Calu3 (cell line): ENCODE results near the gene ONECUT1. TPM values are rescaled to one million over a fixed set of nuclear protein-coding genes. Genes with fewer than 3 reads are reported as not detected.
A peak's percentile ranks its signal among the peaks of the same experiment; 100 is the strongest.

Experiments used
- BruUV-seq: library from RNA; stranded (reverse); fragments of 400-500 nt; replicated peaks from 2 replicates; lab custom pipeline; 2021; lab: Mats Ljungman, UMichigan
- CTCF ChIA-PET: fragments of 300-600 bp; sonication (Branson Sonifier 250); formaldehyde crosslinking; loops from one replicate; lab custom pipeline; 2022; ENCODE audit warnings: antibody characterized with exemption; lab: Charles Lee
- DNase-seq: peaks from one replicate; pipeline ENCODE4 v3.0.0; 2022
- H3K27ac Mint-ChIP-seq: one replicate; pipeline ENCODE4 v1.8.0; 2022; ENCODE audit warnings: mixed read lengths; ENCODE audit not compliant: unreplicated experiment
- H3K27me3 Mint-ChIP-seq: one replicate; pipeline ENCODE4 v1.8.0; 2022; ENCODE audit warnings: mixed read lengths; ENCODE audit not compliant: unreplicated experiment
- H3K36me3 Mint-ChIP-seq: one replicate; pipeline ENCODE4 v1.8.0; 2022; ENCODE audit warnings: mild to moderate bottlenecking, moderate library complexity, mixed read lengths; ENCODE audit not compliant: insufficient read depth, unreplicated experiment
- H3K4me1 Mint-ChIP-seq: one replicate; pipeline ENCODE4 v1.8.0; 2022; ENCODE audit warnings: mild to moderate bottlenecking, low read depth, mixed read lengths; ENCODE audit not compliant: unreplicated experiment
- H3K4me3 Mint-ChIP-seq: one replicate; pipeline ENCODE4 v1.8.0; 2022; ENCODE audit warnings: mild to moderate bottlenecking, low read depth, moderate library complexity, mixed read lengths; ENCODE audit not compliant: unreplicated experiment
- H3K9me3 Mint-ChIP-seq: one replicate; pipeline ENCODE4 v1.8.0; 2022; ENCODE audit warnings: low read depth, mixed read lengths; ENCODE audit not compliant: unreplicated experiment
- intact Hi-C: fragments of 100-400 bp; cut with micrococcal nuclease; formaldehyde crosslinking; loops from one replicate; pipeline ENCODE4 v1.10.0; 2022; ENCODE audit not compliant: unreplicated experiment
- total RNA-seq: library from RNA; stranded (reverse); gene quantifications from 2 replicates; pipeline ENCODE4 v1.2.3, GENCODE V29; 2022
- TF ChIP-seq, protein P1 (sequence below): fragments of 200-600 bp; IDR thresholded peaks from one replicate; pipeline ENCODE4 v1.8.0; 2022; ENCODE audit warnings: antibody characterized with exemption; ENCODE audit not compliant: unreplicated experiment

The ONECUT1 gene
- total RNA-seq, 1 experiment from 2014 or later: 1.1 TPM

DNA sequence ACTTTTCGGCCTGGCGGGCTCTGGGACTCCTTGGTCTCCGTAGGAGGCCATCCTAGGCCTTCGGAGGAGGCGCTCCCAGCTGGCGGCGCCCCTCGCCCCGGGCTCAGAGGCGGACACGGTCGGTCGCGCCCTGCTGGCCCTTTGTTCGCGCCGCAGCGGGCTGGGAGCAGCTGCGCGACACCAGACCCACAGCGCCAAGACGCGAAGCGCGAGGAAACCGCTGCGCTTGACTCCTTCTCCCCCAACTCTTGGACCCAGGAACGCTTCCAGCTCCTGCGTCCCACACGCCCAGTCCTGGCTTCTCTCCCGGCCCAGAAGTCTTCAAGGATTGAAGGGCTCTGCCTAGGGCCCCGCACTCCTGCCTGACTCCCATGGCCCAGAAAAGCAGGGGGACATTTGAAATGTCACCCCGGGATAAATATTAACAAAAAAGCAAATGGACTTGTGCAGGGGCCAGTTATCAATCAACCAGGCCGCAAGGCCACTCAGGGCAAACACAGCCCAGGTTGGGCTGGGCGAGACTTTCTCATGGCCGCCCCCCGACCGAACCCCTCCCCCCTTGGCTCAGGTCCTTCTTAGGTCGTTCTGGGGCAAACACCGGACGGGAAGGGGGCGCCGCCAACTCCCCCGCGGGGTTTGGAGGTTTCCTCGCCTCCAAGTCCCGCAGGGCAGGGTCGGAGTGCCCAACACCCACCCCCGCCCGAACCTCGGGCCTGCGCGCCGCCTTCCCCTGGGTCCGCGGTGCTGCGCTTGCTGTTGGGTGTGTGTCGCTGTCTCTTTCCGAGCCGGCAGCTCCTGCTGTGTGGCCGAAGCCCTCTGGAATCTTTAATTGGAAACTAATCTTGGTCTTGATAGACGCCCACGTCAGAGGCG, 5.1 kb downstream of the ONECUT1 start:
- Mint-ChIP-seq H3K4me3 (peak overlapping the region; percentile 64), H3K27me3 (peaks cover 52% of the 10 kb centered on the region), H3K36me3 (peaks cover 20% of the 10 kb centered on the region), H3K4me1 (peaks cover 7% of the 10 kb centered on the region), H3K9me3 (no peaks in the 10 kb centered on the region), H3K27ac (no peak overlapping the region)
- DNase-seq: no peak
- BruUV-seq: no TSS peak
- CTCF ChIA-PET: no interaction called here
- TF ChIP-seq, protein P1, sequence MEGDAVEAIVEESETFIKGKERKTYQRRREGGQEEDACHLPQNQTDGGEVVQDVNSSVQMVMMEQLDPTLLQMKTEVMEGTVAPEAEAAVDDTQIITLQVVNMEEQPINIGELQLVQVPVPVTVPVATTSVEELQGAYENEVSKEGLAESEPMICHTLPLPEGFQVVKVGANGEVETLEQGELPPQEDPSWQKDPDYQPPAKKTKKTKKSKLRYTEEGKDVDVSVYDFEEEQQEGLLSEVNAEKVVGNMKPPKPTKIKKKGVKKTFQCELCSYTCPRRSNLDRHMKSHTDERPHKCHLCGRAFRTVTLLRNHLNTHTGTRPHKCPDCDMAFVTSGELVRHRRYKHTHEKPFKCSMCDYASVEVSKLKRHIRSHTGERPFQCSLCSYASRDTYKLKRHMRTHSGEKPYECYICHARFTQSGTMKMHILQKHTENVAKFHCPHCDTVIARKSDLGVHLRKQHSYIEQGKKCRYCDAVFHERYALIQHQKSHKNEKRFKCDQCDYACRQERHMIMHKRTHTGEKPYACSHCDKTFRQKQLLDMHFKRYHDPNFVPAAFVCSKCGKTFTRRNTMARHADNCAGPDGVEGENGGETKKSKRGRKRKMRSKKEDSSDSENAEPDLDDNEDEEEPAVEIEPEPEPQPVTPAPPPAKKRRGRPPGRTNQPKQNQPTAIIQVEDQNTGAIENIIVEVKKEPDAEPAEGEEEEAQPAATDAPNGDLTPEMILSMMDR: no peak
- intact Hi-C loops: loop anchor here (5.0 to 10.0 kb wide), 3 partner anchors 537 to 670 kb away; no protein-coding TSS in a partner anchor

DNA sequence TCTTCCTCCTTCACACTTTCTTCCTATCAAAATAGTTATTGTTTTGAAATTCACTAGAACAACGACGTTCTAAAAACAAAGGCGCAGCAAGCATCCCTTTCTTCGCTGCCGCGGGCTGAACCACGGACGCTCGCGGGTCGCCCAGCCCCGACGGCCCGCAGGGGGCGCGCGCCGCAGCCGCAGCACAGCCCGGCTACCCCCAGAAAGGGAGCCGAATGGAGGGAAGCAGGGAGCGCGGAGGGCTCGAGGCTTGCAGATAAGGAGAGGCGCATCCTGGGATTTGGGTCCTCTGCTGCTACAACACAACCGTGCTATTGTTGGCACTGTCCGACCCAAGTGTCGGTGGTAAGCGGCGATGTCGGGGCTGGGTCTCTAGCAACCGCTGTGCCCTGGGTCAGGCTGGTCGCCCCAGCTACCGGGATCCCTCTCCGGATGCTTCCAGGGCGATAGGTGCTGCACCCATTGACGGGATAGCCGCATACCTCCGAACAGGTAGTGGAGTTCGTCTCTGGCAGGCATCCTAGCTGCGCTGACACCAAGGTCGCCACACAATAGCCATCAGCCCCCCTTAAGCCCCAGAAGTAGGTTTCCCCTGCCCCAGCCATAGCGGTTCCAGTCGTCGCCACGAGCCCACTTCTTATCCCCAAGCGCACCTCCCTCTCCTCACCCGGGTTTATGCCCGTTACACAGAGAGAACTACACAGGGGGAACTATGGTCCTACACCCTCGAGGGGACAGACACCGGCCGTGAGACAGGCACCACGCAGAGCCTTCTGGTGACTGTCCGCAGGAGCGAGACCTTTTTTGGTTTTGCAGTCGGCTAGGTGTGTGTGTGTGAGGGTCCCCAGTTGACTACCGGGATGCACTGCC, 6.0 kb downstream of the ONECUT1 start:
- Mint-ChIP-seq H3K4me3 (no peak overlapping the region), H3K9me3 (no peaks in the 10 kb centered on the region), H3K27me3 (peaks cover 49% of the 10 kb centered on the region), H3K36me3 (peaks cover 12% of the 10 kb centered on the region), H3K4me1 (peaks cover 7% of the 10 kb centered on the region), H3K27ac (no peak overlapping the region)
- TF ChIP-seq, protein P1: no peak
- no TSS peak for BruUV-seq
- intact Hi-C loops: loop anchor here (5.0 to 10.0 kb wide), 3 partner anchors 538 to 671 kb away; no protein-coding TSS in a partner anchor
- DNase-seq: no peak
- CTCF ChIA-PET: no interaction called here

DNA sequence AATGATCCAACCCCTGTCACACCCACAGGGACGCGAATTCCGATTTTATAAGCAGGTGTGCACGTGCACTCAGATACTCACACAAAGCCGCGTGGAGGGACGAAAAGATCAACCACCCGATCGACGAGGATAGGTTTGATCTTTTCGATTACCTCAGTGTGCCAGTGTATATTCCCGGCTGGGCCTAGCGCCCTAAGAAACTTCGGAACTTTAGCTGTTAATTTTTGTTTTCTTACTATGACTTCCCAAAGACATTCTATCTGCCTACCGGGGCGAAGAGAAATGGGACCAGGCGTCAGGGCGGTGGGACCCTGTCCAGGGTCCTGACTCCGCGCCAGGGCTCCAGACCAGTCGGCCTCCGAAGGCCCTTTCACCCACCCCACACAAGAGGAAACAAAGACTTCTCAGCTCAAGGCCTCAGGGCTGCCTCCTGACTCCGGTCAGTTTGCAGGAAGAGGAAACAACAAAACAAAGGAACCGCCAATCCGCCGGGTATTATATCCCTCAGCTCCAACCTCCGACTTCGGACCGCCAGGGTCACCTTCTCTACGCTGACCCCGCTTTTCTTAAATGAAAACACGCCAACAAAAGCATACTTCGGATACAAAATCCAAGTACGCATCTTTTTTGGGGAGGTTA, 6.8 kb downstream of the ONECUT1 start:
- H3K4me1 Mint-ChIP-seq: peaks cover 7% of the 10 kb centered on the region
- H3K9me3 Mint-ChIP-seq: no peaks in the 10 kb centered on the region
- TF ChIP-seq, protein P1: no peak
- peaks cover 40% of the 10 kb centered on the region for H3K27me3 Mint-ChIP-seq
- no peak overlapping the region for H3K27ac Mint-ChIP-seq
- no peak for DNase-seq
- CTCF ChIA-PET: interaction anchor here (0.6 to 1.1 kb wide), 2 partner anchors 11 to 121 kb away, joined by 3 to 4 read pairs; no protein-coding TSS in a partner anchor
- BruUV-seq: no TSS peak
- intact Hi-C loops: loop anchor here (5.0 to 10.0 kb wide), 3 partner anchors 539 to 671 kb away; no protein-coding TSS in a partner anchor
- H3K4me3 Mint-ChIP-seq: no peak overlapping the region
- H3K36me3 Mint-ChIP-seq: peaks cover 4% of the 10 kb centered on the region

DNA sequence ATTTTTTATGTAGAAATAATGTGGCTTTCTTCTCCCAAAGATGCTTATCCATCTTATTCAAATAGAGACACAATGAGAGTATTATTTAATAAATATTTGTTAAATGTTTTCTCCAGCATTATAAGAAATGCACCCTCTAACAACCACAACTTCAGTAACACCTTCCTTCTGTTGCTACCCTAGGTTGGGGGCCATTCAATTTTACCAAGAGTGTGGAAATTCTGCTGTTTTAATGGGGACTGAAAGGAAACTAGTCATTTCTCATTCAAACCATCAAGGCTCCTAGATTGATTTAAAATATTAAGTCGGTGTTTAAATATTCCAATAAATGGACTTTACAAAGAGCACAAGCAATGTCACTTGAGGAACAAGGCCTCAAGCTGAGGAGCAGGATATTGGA, 7.6 kb downstream of the ONECUT1 start:
- Mint-ChIP-seq H3K27me3 (peaks cover 40% of the 10 kb centered on the region), H3K36me3 (peaks cover 4% of the 10 kb centered on the region)
- intact Hi-C loops: loop anchor here (5.0 to 10.0 kb wide), 3 partner anchors 540 to 672 kb away; no protein-coding TSS in a partner anchor

More for the DNA sequence above, 7.6 kb downstream of the ONECUT1 start:
- no peak overlapping the region for H3K4me3 Mint-ChIP-seq
- BruUV-seq: no TSS peak
- CTCF ChIA-PET: interaction anchor here (1.1 kb wide), 1 partner anchor 10 kb away, joined by 3 read pairs; no protein-coding TSS in a partner anchor
- TF ChIP-seq, protein P1: no peak
- no peak for DNase-seq
- no peaks in the 10 kb centered on the region for H3K9me3 Mint-ChIP-seq
- no peak overlapping the region for H3K27ac Mint-ChIP-seq
- H3K4me1 Mint-ChIP-seq: peaks cover 7% of the 10 kb centered on the region
